Activated T-cell treated with anti-CD3 and anti-CD28 coated beads for 1 hour (primary cell): ENCODE results near the gene CRACR2B.

Experiments
- DNase-seq: peaks from one replicate; pipeline ENCODE4 v3.0.0-alpha.2; 2020; ENCODE audit warnings: low read depth

The CRACR2B gene

GRCh38 chr11:811446-812245 lies 16.1 kb upstream of the CRACR2B start:
- no peak for DNase-seq

DNA sequence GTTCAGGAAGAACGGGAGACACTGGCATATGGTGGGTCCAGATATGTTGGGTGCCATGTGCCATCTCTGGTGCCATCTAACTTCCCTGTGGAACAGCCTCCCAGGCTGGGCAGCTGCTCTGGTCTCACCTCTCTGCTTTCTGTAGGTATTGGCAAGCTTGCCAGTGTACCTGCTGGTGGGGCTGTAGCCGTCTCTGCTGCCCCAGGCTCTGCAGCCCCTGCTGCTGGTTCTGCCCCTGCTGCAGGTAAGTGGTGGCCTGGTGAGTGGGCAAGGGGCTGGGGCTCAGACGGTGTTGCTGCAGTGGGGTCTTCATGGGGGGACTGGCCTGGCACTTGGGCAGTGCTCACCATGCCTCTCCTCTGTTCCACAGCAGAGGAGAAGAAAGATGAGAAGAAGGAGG lies 15.3 kb upstream of the CRACR2B start:
- no peak for DNase-seq

GRCh38 chr11:813072-813455 lies 14.7 kb upstream of the CRACR2B start:
- DNase-seq: no peak

- DNase-seq: no peak
These were observed 14.1 kb upstream of the CRACR2B start for GRCh38 chr11:813456-814096.

- no peak for DNase-seq
These were observed 11.9 kb upstream of the CRACR2B start for GRCh38 chr11:815675-816432.

- no peak for DNase-seq
These were observed 11.3 kb upstream of the CRACR2B start for GRCh38 chr11:816433-816779.

DNA sequence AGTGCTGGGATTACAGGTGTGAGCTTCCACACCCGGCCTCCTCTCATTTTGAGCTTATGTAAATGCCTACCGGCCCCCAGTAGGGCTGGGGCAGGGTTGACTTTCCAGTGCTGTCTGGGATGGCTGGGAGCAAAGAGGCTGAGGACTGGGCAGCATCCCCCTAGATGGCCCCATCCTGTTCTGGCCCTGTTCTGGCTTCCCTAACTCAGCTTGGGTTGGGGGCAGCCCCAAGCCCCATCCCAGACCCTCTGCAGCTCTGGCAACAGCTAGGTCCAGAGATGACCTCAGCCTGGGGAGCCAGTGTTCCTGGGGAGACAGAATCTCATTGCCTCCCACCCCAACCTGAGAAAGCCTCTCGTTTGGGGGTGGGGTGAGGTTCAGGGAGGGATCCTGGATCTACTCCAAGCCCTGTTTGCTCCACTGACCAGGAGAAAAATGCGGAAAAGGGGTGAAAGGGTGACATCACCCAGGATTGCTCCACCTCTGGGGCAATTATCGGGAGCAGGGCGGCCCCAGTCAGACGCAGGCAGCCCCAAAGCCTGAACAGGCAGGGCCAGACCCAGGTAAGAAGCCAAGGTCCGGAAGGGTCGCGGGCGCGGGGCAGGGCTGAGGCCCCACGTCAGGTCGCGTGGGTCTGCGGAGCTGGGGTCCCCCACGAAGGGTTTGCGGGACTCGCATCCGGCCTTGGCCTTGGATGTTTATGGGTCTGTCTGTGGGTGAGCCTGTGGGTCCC lies 9.2 kb upstream of the CRACR2B start, which contains the start of gene PNPLA2:
Gene PNPLA2, plus strand, starts transcription at position 519 of the 733 bp plus-strand sequence. CDS start 805 bp downstream, outside the sequence.
- DNase-seq: no peak

DNA sequence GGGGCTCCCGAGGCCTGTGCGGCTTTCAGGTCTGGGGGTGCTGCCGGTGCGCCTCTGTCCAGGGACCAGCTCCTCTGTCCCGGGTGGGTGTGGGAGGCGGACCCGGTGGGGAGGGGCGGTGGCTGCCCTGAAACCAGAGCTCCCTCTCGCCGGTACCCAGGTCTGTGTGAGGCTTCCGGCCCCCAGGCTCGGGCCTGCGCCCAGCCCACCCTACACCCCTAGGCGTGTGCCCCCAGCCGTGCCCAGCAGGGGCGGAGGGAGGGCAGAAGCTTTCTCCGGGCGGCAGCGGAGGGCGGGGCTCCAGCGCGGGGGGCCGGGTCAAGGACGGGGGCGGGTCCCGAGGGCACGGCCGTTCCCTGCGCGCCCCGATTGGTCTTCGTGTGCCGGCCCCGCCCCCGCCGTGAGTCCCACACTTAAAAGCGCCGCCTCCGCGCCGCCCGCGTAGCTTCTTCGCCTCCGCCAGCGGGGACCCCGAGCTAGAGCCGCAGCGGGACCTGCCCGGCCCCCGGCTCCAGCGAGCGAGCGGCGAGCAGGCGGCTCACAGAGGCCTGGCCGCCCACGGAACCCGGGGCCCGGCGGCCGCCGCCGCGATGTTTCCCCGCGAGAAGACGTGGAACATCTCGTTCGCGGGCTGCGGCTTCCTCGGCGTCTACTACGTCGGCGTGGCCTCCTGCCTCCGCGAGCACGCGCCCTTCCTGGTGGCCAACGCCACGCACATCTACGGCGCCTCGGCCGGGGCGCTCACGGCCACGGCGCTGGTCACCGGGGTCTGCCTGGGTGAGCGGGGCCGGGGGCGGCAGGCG lies 8.4 kb upstream of the CRACR2B start:
- peak; percentile 93 for DNase-seq

DNA sequence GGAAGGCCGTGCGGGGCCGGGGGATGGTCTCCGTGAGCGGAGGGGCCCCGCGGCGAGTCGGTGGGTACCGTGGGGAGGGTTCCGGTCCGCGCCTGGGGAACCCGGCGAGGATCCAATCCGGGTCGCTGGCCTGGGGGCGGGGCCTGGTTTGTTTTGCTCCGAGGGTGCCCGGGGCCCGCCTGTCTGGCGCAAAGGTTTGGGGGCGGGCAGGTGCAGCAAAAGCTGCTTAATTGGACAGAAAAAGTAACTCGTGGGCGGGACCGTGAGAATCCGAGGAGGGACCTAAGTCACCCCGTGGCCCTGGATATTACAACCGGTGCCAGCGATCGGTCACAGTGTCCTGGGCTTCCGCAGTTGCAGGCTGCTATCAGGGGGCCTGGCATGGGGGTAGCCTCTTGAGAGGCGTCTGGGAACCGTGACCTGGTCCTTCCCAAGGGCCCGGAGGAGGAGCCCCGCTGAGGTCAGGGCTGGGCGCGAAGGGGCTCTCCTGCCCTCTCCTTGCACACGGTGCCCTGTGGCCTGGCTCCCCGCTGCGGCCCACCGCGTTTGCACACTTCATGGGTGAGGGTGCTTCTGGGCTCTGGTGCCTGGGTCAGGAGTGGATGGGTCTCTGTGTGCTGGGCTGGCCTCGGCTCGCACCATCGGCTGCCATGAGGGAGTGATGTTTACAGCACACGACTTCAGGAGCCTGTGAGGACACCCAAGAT lies 7.6 kb upstream of the CRACR2B start:
- DNase-seq: peak; percentile 95

GRCh38 chr11:820655-821511 lies 6.8 kb upstream of the CRACR2B start:
- DNase-seq: no peak

GRCh38 chr11:821512-822371 lies 6.0 kb upstream of the CRACR2B start:
- DNase-seq: no peak

GRCh38 chr11:823441-824291 lies 4.1 kb upstream of the CRACR2B start:
- no peak for DNase-seq

DNA sequence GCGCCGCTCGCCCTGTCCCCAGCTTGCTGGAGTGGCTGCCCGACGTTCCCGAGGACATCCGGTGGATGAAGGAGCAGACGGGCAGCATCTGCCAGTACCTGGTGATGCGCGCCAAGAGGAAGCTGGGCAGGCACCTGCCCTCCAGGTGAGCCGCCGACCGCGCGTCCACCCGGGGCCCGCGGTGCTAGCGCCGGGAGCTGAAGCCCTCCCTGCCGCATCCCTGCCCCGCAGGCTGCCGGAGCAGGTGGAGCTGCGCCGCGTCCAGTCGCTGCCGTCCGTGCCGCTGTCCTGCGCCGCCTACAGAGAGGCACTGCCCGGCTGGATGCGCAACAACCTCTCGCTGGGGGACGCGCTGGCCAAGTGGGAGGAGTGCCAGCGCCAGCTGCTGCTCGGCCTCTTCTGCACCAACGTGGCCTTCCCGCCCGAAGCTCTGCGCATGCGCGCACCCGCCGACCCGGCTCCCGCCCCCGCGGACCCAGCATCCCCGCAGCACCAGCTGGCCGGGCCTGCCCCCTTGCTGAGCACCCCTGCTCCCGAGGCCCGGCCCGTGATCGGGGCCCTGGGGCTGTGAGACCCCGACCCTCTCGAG lies 3.3 kb upstream of the CRACR2B start:
- no peak for DNase-seq

GRCh38 chr11:824942-825341 lies 2.8 kb upstream of the CRACR2B start:
- DNase-seq: no peak

DNA sequence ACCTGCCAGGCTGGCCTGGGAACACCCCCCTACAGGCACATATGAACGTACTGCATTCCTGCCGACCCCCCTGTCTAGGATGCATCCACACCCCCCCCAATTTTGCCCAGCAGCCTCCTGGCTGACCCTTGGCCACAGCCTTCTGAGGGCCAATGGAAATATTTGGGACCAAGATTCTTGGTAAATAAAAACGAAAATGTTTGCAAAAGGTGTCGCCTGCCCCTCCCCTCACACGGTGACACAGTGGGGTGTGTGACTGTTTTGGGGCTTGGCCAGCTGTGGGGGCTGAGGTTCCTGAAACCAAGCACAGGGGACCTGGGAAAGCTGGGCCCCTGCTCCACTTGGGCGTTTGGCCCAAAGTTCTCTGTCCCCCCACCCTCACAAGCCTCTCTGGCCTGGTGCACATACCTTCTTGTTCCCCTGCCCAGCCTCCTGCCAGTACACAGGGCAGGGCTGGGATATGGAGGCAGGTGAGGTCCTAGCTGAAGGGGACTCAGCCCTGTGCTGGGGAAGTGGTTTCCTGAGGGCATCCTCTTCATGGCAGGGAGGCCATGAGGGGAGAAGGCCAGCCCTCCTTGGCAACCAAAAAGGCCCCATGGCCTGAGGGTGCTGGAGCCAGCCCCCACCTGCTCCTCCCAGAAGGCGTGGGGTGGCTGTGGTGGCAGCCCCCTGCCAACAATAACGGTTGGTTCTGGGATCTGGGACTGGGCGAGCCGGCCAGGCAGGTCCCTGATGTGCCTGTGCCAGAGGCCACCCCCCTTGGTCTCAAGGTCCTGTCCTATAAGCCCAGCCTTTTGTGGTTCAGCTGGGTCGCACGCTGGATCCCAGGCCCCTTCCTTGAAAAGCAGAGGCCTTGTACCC lies 2.1 kb upstream of the CRACR2B start:
- no peak for DNase-seq

DNA sequence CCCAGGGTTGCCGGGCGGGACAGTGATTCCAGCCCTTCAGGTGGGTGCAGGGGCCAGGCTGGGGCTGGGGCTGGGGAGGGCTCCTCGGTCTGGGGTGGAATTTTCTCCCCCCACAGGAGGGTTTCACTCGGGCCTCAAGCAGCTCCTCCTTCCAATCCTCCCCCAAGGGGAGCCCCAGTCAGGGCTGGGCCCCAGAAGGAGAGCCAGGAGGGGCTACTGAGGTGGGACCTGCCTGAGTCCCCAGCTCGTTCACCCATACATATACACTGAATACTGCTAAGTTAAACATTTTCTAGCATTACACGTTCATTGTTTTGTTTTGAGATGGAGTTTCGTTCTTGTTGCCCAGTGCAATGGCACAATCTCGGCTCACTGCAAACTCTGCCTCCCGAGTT lies 1.5 kb upstream of the CRACR2B start:
- no peak for DNase-seq

DNA sequence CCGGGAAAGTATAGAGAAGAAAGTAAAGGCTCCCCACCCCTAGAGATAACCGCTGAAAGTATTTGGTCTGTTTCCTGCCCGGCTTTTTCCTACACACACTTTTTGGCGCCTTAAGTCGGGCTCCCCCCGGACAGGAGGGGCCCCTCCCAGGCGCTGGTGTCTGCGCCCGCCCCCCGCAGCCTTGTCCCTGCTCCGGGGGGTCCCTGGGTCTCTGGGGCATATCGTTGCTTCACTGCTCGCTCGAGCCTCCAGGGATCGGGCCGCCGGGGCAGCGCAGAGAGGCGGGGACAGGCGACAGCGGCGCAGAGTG lies 928 bp upstream of the CRACR2B start:
- DNase-seq: no peak
